ENCODE data around the gene DIP2C. TPM values are rescaled to one million over a fixed set of nuclear protein-coding genes. Genes with fewer than 3 reads are reported as not detected.
"Not testable (repeated sequence)": the region's sequence is repeated elsewhere in the genome, so short reads cannot be mapped to it uniquely, and the experiment has no call there.

The DIP2C gene
- total RNA-seq, 3 donors from 2014 or later = 17.1 to 48.2 (median 20.3) TPM

GRCh38 chr10:533611-534010, 155.9 kb downstream of the DIP2C start:
- Histone ChIP-seq H3K27ac (no peak overlapping the region), H3K4me3 (no peak overlapping the region), H3K9me3 (no peaks in the 10 kb centered on the region), H3K27me3 (no peaks in the 10 kb centered on the region), H3K36me3 (no peaks in the 10 kb centered on the region), H3K4me1 (no peaks in the 10 kb centered on the region)
- intact Hi-C loops (cut with DNase I; ENCODE audit: low total_unique reads) = no loop called here
- TF ChIP-seq CTCF (IDR thresholded peaks at IDR 0.05) = no peak
- no peak for TF ChIP-seq POLR2AphosphoS5 (IDR thresholded peaks at IDR 0.05)
- no peak for TF ChIP-seq POLR2A (IDR thresholded peaks at IDR 0.05)
- no peak for DNase-seq (ENCODE audit: low spot score in 2 of 2)

- intact Hi-C loops (cut with DNase I; ENCODE audit: low total_unique reads) = no loop called here
- TF ChIP-seq POLR2A (IDR thresholded peaks at IDR 0.05) (no peak), CTCF (IDR thresholded peaks at IDR 0.05) (no peak), POLR2AphosphoS5 (IDR thresholded peaks at IDR 0.05) (no peak)
- Histone ChIP-seq H3K9me3 (no peaks in the 10 kb centered on the region), H3K4me1 (no peaks in the 10 kb centered on the region), H3K4me3 (no peak overlapping the region), H3K36me3 (no peaks in the 10 kb centered on the region), H3K27ac (no peak overlapping the region), H3K27me3 (no peaks in the 10 kb centered on the region)
- DNase-seq (ENCODE audit: low spot score in 2 of 2) = no peak
These were observed 156.3 kb downstream of the DIP2C start for GRCh38 chr10:533186-533585.

- H3K4me1 ChIP-seq; H3K27me3 ChIP-seq; DNase-seq (ENCODE audit: low spot score in 2 of 2); H3K36me3 ChIP-seq; H3K9me3 ChIP-seq; intact Hi-C loops (cut with DNase I; ENCODE audit: low total_unique reads); H3K27ac ChIP-seq; H3K4me3 ChIP-seq: not testable (repeated sequence)
These were observed 157.1 kb downstream of the DIP2C start for GRCh38 chr10:532331-532730.

GRCh38 chr10:531541-531940, 157.9 kb downstream of the DIP2C start:
- DNase-seq (ENCODE audit: low spot score in 2 of 2) = no peak
- Histone ChIP-seq H3K9me3 (no peaks in the 10 kb centered on the region), H3K4me1 (no peaks in the 10 kb centered on the region), H3K27ac (no peak overlapping the region), H3K27me3 (no peaks in the 10 kb centered on the region), H3K4me3 (no peak overlapping the region), H3K36me3 (no peaks in the 10 kb centered on the region)
- TF ChIP-seq POLR2A (IDR thresholded peaks at IDR 0.05) = no peak
- TF ChIP-seq CTCF (IDR thresholded peaks at IDR 0.05) = no peak
- no peak for TF ChIP-seq POLR2AphosphoS5 (IDR thresholded peaks at IDR 0.05)
- intact Hi-C loops (cut with DNase I; ENCODE audit: low total_unique reads) = no loop called here

GRCh38 chr10:530717-531116, 158.8 kb downstream of the DIP2C start:
- Histone ChIP-seq H3K9me3 (no peaks in the 10 kb centered on the region), H3K36me3 (no peaks in the 10 kb centered on the region), H3K4me1 (no peaks in the 10 kb centered on the region), H3K27ac (no peak overlapping the region), H3K27me3 (no peaks in the 10 kb centered on the region), H3K4me3 (no peak overlapping the region)
- no peak for TF ChIP-seq POLR2A (IDR thresholded peaks at IDR 0.05)
- TF ChIP-seq POLR2AphosphoS5 (IDR thresholded peaks at IDR 0.05) = no peak
- TF ChIP-seq CTCF (IDR thresholded peaks at IDR 0.05) = no peak
- no peak for DNase-seq (ENCODE audit: low spot score in 2 of 2)
- intact Hi-C loops (cut with DNase I; ENCODE audit: low total_unique reads) = no loop called here
